KBM-7 (cell line): ENCODE measurements around the gene NEDD8.
"Not testable (repeated sequence)": the region's sequence is repeated elsewhere in the genome, so short reads cannot be mapped to it uniquely, and the experiment has no call there.

Experiments used
- DNase-seq: peaks from one replicate; pipeline ENCODE4 v3.0.0-alpha.2; 2015
- in situ Hi-C: fragments of 300-500 bp; cut with MboI; formaldehyde crosslinking; loops from 2 replicates; pipeline ENCODE4 v1.14.3; 2020; ENCODE audit warnings: low sequenced_read_pairs, low pct_unique_long_range_greater_than_20kb, mixed read lengths

NEDD8 gene

GRCh38 chr14:24234095-24235005 lies 2.2 kb upstream of the NEDD8 start:
- DNase-seq: no peak
- in situ Hi-C loops: no loop called here

GRCh38 chr14:24233538-24233866 lies 1.3 kb upstream of the NEDD8 start:
- DNase-seq: no peak
- in situ Hi-C loops: no loop called here

GRCh38 chr14:24232645-24233537 lies 724 bp upstream of the NEDD8 start, which contains the start of gene GMPR2:
TSS of gene GMPR2 (plus strand) at chr14:24232929. CDS start at chr14:24233254, 325 bp downstream.
- in situ Hi-C loops: no loop called here

GRCh38 chr14:24231263-24232120 lies 675 bp downstream of the NEDD8 start:
- in situ Hi-C loops: no loop called here
- peak; percentile 35 for DNase-seq

More at GRCh38 chr14:24232645-24233537, 724 bp upstream of the NEDD8 start, which contains the start of gene GMPR2:
- no peak for DNase-seq

- in situ Hi-C loops: no loop called here
- no peak for DNase-seq
These were observed 3.3 kb downstream of the NEDD8 start for GRCh38 chr14:24228902-24229301.

- in situ Hi-C loops: no loop called here
- no peak for DNase-seq
These were observed 5.7 kb downstream of the NEDD8 start for GRCh38 chr14:24226473-24226872.

- no peak for DNase-seq
- in situ Hi-C loops: no loop called here
These were observed 7.5 kb downstream of the NEDD8 start for GRCh38 chr14:24224618-24225071.

- in situ Hi-C loops, DNase-seq: not testable (repeated sequence)
These were observed 9.2 kb downstream of the NEDD8 start for GRCh38 chr14:24222987-24223386.

- DNase-seq: no peak
- in situ Hi-C loops: no loop called here
These were observed 12.6 kb downstream of the NEDD8 start for GRCh38 chr14:24219521-24219920.

- in situ Hi-C loops: no loop called here
- DNase-seq: no peak
These were observed 13.1 kb downstream of the NEDD8 start for GRCh38 chr14:24219080-24219479.

GRCh38 chr14:24216876-24217275 lies 15.3 kb downstream of the NEDD8 start:
- in situ Hi-C loops, DNase-seq: not testable (repeated sequence)

- no peak for DNase-seq
- in situ Hi-C loops: no loop called here
These were observed 15.8 kb downstream of the NEDD8 start for GRCh38 chr14:24216345-24216699.

- peak; percentile 96 for DNase-seq
- in situ Hi-C loops: no loop called here
These were observed 16.4 kb downstream of the NEDD8 start, which contains the start of gene MDP1 for GRCh38 chr14:24215495-24216344. TSS of gene MDP1 (minus strand) at chr14:24216066. CDS start at chr14:24215955, 111 bp downstream.

GRCh38 chr14:24213866-24214662 lies 18.1 kb downstream of the NEDD8 start:
- in situ Hi-C loops: no loop called here
- no peak for DNase-seq

- peak; percentile 98 for DNase-seq
- in situ Hi-C loops: no loop called here
These were observed 19.0 kb downstream of the NEDD8 start, which contains the start of gene CHMP4A for GRCh38 chr14:24212924-24213865. TSS of gene CHMP4A (minus strand) at chr14:24213488. CDS start at chr14:24213439, 49 bp downstream.

- no peak for DNase-seq
- in situ Hi-C loops: no loop called here
These were observed 20.9 kb downstream of the NEDD8 start for GRCh38 chr14:24211311-24211710.
